Activated CD8-positive, alpha-beta T cell treated with anti-CD3 and anti-CD28 coated beads, Interleukin-2, amount 10 ng/mL, durations not matched to agents 7 days and 5 days (primary cell): ENCODE measurements around the gene HDAC4. TPM values are rescaled to one million over a fixed set of nuclear protein-coding genes. Genes with fewer than 3 reads are reported as not detected.

Experiments
- ATAC-seq: fragments of 150-1000 bp; cut with Tn5 transposase; one replicate; pipeline ENCODE4 v1.10.0; 2021; ENCODE audit warnings: moderate library complexity
- CTCF ChIA-PET: fragments of 350-600 bp; sonication (Branson Sonifier 250); formaldehyde crosslinking; loops from one replicate; lab custom pipeline; 2021; ENCODE audit warnings: antibody characterized with exemption; lab: Charles Lee
- POLR2A ChIA-PET: fragments of 350-600 bp; sonication (Branson Sonifier 250); formaldehyde crosslinking; loops from one replicate; lab custom pipeline; 2021; ENCODE audit warnings: antibody characterized with exemption; lab: Charles Lee
- DNase-seq: peaks from one replicate; pipeline ENCODE4 v3.0.0-alpha.2; 2020
- H3K27ac Mint-ChIP-seq: one replicate; pipeline ENCODE4 v1.8.0; 2021; ENCODE audit warnings: mild to moderate bottlenecking, mixed read lengths
- H3K27me3 Mint-ChIP-seq: one replicate; pipeline ENCODE4 v1.8.0; 2021; ENCODE audit warnings: low read depth, mixed read lengths
- H3K36me3 Mint-ChIP-seq: one replicate; pipeline ENCODE4 v1.8.0; 2021; ENCODE audit warnings: low read depth, mixed read lengths
- H3K4me1 Mint-ChIP-seq: one replicate; pipeline ENCODE4 v1.8.0; 2021; ENCODE audit warnings: low read depth, mixed read lengths
- H3K4me3 Mint-ChIP-seq: one replicate; pipeline ENCODE4 v1.8.0; 2021; ENCODE audit warnings: mild to moderate bottlenecking, mixed read lengths
- H3K9me3 Mint-ChIP-seq: one replicate; pipeline ENCODE4 v1.8.0; 2022; ENCODE audit warnings: mixed read lengths; ENCODE audit not compliant: insufficient read depth
- total RNA-seq, 2 experiments: library from RNA; stranded (reverse); gene quantifications; one replicate each; pipeline ENCODE4 v1.2.3, GENCODE V29; 2021

HDAC4 gene
- total RNA-seq, 2 experiments from 2014 or later: 50.7 to 58.8 TPM

DNA sequence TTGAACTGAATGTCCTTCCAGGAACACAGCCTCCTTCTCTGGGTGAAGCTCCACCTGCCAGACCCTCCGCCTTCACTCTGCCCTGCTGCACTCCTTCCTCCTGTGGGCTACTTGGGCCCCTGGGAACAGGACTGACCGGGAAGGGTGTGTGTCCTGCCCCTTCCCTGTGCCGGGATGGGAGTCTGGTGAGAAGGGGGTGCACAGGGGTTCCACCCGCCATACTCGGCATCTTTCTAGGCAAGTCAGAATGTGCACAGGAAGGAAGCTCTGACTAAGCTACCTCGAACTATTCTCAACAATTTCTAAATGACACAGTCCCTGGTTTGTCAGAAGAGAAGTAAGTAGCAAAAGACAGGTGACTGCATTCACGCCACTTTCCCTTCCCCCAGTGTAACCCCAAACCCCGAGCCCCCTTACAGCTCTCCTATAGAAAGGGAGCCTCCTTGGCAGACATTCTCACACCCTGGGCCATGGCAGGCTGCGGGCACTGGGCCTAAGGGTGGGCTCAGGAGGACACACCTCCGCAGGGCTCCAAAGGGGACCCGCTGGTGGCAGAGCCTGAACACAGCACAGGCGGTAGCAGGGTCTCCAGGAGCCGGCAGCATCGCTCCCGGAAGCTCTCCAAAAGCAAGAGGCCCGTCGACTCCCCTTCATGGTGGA lies 184.1 kb downstream of the HDAC4 start:
- Mint-ChIP-seq H3K27me3 (no peaks in the 10 kb centered on the region), H3K36me3 (peaks cover 15% of the 10 kb centered on the region), H3K4me3 (peak overlapping the region; percentile 58), H3K27ac (peak overlapping the region; percentile 92), H3K4me1 (peaks cover 60% of the 10 kb centered on the region), H3K9me3 (no peaks in the 10 kb centered on the region)
- CTCF ChIA-PET: interaction anchor here (0.9 to 1.8 kb wide), 4 partner anchors 8 to 51 kb away, joined by 3 to 5 read pairs (median 4); no protein-coding TSS in a partner anchor
- ATAC-seq (peak; percentile 84), DNase-seq (peak; percentile 43)
- POLR2A ChIA-PET: interaction anchor here (1.9 to 2.2 kb wide), 2 partner anchors 14 to 50 kb away, joined by 9 to 13 read pairs; no protein-coding TSS in a partner anchor

DNA sequence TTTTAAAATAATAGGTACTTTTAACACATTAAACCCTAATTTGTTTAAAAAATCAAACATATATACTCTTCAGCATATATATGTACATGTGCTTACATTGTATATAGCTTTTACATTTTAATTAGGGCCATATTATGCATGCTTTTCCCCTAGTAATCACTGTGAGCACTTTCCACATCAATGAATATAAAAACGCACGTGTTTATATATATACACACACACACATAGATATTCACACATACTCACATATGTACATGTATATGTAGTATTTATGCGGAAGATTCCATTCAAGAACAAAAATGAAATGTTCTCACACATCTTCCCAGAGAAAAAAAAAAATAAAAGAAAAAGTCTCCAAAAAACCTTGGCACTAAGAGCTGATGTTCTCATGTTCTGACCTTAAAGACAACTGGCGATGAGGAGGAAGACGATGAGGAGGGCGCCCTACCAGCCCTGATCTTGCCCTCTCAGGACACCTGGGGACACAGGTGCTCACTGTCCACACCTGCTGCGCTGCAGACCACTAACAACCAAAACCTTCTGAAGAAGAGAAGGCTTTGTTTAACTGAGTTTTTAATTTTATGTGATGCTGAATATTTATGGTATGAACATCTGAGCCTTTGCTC lies 184.7 kb downstream of the HDAC4 start:
- ATAC-seq (no peak), DNase-seq (no peak)
- Mint-ChIP-seq H3K4me1 (peaks cover 60% of the 10 kb centered on the region), H3K9me3 (no peaks in the 10 kb centered on the region), H3K27me3 (no peaks in the 10 kb centered on the region), H3K4me3 (peak overlapping the region; percentile 58), H3K27ac (peak overlapping the region; percentile 92), H3K36me3 (peaks cover 15% of the 10 kb centered on the region)
- ChIA-PET CTCF (interaction anchor here (1.1 to 1.8 kb wide), 3 partner anchors 15 to 52 kb away, joined by 3 to 5 read pairs (median 4); no protein-coding TSS in a partner anchor), POLR2A (interaction anchor here (1.9 to 2.2 kb wide), 2 partner anchors 14 to 51 kb away, joined by 9 to 13 read pairs; no protein-coding TSS in a partner anchor)

DNA sequence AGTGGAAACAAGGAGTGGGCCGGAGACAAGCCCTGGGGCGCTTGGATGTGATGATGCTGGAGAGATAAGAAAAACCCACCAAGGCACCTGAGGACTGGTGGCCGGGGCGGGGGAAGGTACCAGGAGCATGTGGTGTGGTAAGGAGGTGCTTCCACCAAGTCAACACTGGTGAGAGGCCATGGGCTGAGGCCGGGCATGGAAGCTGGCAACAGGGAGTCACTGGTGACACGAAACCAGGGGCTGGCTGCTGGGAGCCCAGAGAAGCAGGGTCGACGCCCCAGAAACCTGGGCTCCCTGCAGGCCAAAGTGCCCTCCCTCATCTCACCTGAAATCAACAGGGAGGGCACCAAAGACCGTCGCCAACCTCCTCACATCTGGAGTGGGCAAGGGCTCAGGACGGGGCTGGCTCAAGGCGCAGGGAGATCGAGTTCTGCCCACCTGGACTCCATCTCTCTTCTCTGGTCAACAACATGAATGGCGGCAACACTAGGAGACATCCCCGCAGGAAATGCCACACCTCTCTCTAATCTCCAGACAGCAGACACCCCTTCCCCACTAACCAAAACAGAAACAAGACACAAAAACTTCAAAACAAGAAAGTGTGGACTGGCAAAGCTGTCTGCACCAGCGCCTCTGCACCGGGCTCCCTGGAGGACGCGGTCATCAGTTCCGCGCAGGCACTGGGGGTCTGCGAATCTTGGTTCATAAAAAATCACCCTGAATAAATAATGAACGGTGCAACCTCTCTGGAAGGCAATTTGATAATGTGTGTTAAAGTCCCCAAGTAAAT lies 185.5 kb downstream of the HDAC4 start:
- no peaks in the 10 kb centered on the region for H3K27me3 Mint-ChIP-seq
- H3K4me3 Mint-ChIP-seq: no peak overlapping the region
- POLR2A ChIA-PET: interaction anchor here (2.2 kb wide), 1 partner anchor 15 kb away, joined by 9 read pairs; no protein-coding TSS in a partner anchor
- peaks cover 12% of the 10 kb centered on the region for H3K36me3 Mint-ChIP-seq
- no peak for DNase-seq
- no peak for ATAC-seq
- no peak overlapping the region for H3K27ac Mint-ChIP-seq
- H3K9me3 Mint-ChIP-seq: no peaks in the 10 kb centered on the region
- H3K4me1 Mint-ChIP-seq: peaks cover 56% of the 10 kb centered on the region
- CTCF ChIA-PET: no interaction called here

DNA sequence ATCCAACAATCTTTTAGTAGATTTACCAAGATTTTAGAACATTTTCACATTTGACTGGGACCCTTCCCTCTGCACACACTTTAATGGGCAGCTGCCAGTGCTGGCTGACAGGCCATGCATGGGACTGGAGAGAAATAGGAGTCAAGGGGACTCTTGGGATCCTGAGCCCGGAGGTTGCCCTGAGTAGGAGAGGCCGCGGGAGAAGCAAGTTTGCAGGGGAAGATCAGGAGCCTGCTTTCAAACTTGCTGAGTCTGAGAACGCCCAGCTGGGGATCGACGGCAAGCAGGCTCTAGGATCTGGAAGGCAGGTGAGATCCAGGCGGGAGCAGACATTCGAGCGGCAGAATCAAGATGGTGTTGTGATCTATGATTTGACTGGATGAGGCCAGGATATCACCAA lies 186.1 kb downstream of the HDAC4 start:
- Mint-ChIP-seq H3K4me3 (no peak overlapping the region), H3K4me1 (peaks cover 52% of the 10 kb centered on the region), H3K27me3 (no peaks in the 10 kb centered on the region), H3K9me3 (no peaks in the 10 kb centered on the region), H3K27ac (no peak overlapping the region), H3K36me3 (peaks cover 7% of the 10 kb centered on the region)
- DNase-seq (no peak), ATAC-seq (no peak)
- ChIA-PET POLR2A (no interaction called here), CTCF (no interaction called here)

DNA sequence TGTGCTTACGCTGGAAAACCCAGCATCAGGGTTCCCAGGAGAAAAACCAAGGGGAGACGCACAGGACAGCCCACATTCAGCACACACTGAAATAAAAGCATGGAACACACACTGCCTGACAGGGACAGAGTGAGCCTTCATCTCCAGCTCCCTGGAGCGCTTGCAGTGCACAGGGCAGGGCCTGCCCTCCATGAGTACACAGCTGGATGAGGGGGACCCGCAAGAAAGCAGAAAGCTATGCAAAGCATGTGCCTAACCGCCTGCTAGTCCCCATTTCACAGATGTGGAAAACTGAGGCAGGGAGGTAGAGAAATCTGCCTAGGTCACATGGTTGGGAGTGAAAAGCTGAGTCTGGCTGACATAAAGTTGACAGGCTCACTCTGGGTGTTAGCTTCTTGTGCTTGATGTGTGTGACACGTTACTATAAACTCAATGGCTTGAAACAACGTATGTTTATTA lies 187.1 kb downstream of the HDAC4 start:
- H3K9me3 Mint-ChIP-seq: no peaks in the 10 kb centered on the region
- peaks cover 50% of the 10 kb centered on the region for H3K4me1 Mint-ChIP-seq
- no peak overlapping the region for H3K4me3 Mint-ChIP-seq
- POLR2A ChIA-PET: interaction anchor here (0.7 kb wide), 1 partner anchor 14 kb away, joined by 3 read pairs; no protein-coding TSS in a partner anchor
- H3K36me3 Mint-ChIP-seq: peaks cover 4% of the 10 kb centered on the region
- no peak overlapping the region for H3K27ac Mint-ChIP-seq
- no peak for DNase-seq
- no peak for ATAC-seq
- CTCF ChIA-PET: interaction anchor here (1.3 kb wide), 1 partner anchor 70 kb away, joined by 3 read pairs; no protein-coding TSS in a partner anchor
- H3K27me3 Mint-ChIP-seq: no peaks in the 10 kb centered on the region

DNA sequence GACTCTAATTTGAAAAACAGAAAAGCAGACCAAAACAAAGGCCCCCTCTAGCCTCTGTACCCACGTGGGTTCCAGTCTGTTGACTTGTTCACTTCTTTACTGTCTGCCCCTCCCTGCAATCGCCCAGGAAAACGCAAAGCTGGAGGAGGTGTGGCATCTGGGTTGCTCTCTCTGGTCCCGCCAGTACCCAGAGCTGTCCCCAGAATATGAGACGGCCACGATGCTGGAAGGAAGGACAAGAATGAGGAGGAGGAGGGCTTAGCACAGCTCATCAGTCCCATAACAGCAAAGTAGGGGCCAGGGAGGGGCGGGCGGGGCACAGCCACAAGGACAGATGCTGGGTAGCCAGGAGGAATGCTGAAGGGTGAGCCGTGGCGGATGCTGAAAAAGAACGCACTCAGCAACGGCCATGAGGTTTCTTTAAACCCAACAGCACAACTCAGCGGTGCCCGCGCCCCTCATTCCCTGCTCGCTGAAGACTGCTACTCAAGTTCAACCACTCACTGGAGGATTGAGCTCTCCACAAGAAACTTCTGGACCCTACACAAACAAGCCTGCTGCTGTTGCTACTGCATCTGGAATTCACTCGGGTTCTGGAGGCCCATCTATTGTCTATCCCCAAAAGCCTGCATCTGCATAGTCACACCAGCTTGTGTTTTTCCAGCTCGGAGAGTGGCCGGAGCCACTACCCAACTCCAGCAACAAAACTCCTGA lies 187.7 kb downstream of the HDAC4 start:
- Mint-ChIP-seq H3K27me3 (no peaks in the 10 kb centered on the region), H3K4me1 (peaks cover 50% of the 10 kb centered on the region), H3K36me3 (peaks cover 4% of the 10 kb centered on the region), H3K4me3 (no peak overlapping the region), H3K9me3 (no peaks in the 10 kb centered on the region), H3K27ac (no peak overlapping the region)
- no peak for DNase-seq
- POLR2A ChIA-PET: interaction anchor here (1.1 kb wide), 1 partner anchor 14 kb away, joined by 3 read pairs; no protein-coding TSS in a partner anchor
- CTCF ChIA-PET: interaction anchor here (1.3 to 1.4 kb wide), 2 partner anchors 19 to 69 kb away, joined by 3 read pairs; no protein-coding TSS in a partner anchor
- ATAC-seq: no peak

DNA sequence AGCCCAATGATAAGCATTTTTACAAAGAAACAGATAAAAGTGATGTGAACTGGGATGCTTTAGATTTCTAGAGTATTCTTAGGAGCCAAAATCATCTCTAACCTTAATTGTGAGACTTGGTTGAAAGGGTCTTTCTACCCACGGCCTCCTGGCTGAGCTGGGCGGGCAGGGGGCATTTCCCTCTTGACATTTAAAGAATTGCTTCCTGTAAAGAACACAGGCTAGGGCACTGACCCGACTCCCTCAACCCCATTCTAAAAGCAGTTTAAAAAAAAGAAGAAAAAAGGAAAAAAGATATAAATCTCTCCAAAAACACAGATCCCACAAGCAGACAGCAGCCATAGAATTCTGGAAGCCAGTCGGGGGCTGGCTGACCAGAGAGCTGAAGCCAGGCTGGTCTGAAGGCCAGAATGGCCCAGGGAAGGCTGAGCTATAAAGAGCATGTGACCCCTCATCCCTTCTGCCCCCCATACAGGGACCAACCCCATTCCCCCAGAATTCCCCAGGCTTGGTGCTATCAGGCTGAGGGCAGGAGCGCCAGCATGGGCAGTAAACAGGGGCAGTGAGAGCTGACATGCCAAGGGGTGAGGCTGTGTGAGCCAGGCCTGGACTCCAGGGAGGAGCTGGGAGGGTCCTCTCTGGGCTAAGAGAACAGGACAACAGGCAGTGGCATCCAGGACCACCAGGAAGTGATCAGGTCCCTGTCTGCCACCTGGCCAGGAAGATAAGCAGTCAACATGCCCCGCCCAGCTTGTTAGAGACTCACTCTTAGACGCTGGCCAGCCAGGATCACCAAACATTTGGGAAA lies 188.5 kb downstream of the HDAC4 start:
- DNase-seq (no peak), ATAC-seq (no peak)
- Mint-ChIP-seq H3K27me3 (no peaks in the 10 kb centered on the region), H3K36me3 (peaks cover 1% of the 10 kb centered on the region), H3K9me3 (no peaks in the 10 kb centered on the region), H3K27ac (no peak overlapping the region), H3K4me1 (peaks cover 42% of the 10 kb centered on the region), H3K4me3 (no peak overlapping the region)
- POLR2A ChIA-PET: interaction anchor here (1.1 kb wide), 1 partner anchor 13 kb away, joined by 3 read pairs; no protein-coding TSS in a partner anchor
- CTCF ChIA-PET: interaction anchor here (1.3 to 1.4 kb wide), 2 partner anchors 18 to 68 kb away, joined by 3 read pairs; no protein-coding TSS in a partner anchor

DNA sequence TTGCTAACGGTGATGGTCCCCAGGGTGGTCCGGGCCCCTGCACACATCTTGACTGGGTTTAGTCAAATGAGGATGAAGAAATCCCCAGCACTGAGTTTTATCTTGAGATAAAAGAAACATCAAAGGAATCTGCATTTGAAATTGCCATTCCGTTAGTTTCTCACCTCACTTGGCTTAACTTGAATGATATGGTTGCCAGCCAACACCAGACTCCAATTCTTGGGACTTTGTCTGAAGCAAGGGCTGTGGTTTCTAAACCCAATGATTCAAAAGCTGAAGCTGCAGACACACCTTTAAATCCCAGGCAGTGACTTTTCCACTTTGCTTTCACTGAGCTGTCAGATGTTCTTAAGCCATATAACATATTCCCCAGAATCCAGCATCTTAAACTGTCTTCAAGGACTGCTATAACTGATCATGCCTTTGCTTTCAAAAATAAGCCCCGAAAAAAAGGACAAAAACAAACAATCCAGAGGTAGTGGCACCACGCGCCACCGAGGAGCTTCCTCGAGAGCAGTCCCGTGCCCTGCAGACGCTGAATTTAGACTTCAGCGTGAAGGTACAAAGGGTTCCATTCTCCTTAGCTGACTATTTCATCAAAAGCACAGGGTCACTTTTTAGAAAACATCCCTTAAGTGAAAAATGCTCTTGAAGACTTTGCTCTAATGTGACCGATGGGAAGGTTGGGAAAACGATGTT lies 189.3 kb downstream of the HDAC4 start:
- ChIA-PET CTCF (no interaction called here), POLR2A (interaction anchor here (1.1 kb wide), 1 partner anchor 12 kb away, joined by 3 read pairs; no protein-coding TSS in a partner anchor)
- Mint-ChIP-seq H3K27ac (no peak overlapping the region), H3K9me3 (no peaks in the 10 kb centered on the region), H3K4me3 (no peak overlapping the region), H3K36me3 (no peaks in the 10 kb centered on the region), H3K4me1 (peaks cover 38% of the 10 kb centered on the region), H3K27me3 (no peaks in the 10 kb centered on the region)
- DNase-seq: no peak
- no peak for ATAC-seq

DNA sequence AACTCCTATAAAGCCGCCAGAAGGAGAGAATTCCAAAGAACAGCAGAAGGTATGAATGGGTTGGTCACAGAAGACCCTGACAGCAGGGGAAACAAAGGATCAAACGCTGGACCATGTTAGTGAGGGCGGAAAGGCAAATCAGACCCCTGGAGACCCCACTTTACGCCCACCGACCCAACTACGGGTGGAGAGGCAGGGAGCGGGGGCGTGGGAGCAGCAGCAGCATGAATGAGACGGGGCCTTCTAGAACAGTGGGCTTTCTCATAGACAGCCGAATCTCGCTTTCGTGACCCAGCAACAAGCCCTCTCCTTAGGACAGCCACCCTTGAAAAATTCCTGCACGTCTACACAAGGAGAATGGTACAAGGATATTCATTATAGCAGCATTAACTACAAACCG lies 191.0 kb downstream of the HDAC4 start:
- ChIA-PET POLR2A (no interaction called here), CTCF (no interaction called here)
- H3K36me3 Mint-ChIP-seq: peaks cover 7% of the 10 kb centered on the region
- DNase-seq (no peak), ATAC-seq (no peak)
- H3K27me3 Mint-ChIP-seq: no peaks in the 10 kb centered on the region
- H3K9me3 Mint-ChIP-seq: no peaks in the 10 kb centered on the region
- H3K27ac Mint-ChIP-seq: no peak overlapping the region
- H3K4me1 Mint-ChIP-seq: peaks cover 35% of the 10 kb centered on the region
- no peak overlapping the region for H3K4me3 Mint-ChIP-seq
